Activated CD4-positive, alpha-beta T cell treated with anti-CD3 and anti-CD28 coated beads for 36 hours (primary cell): ENCODE data around the gene UBXN7. TPM values are rescaled to one million over a fixed set of nuclear protein-coding genes. Genes with fewer than 3 reads are reported as not detected.

Experiments
- ATAC-seq: fragments of 200-7000 bp; cut with Tn5 transposase; one replicate; pipeline ENCODE4 v1.10.0; 2021; ENCODE audit warnings: mild to moderate bottlenecking, moderate library complexity
- CTCF ChIA-PET: fragments of 350-600 bp; sonication (Branson Sonifier 250); formaldehyde crosslinking; loops from one replicate; lab custom pipeline; 2021; ENCODE audit warnings: antibody characterized with exemption; lab: Charles Lee
- POLR2A ChIA-PET: fragments of 350-600 bp; sonication (Branson Sonifier 250); formaldehyde crosslinking; loops from one replicate; lab custom pipeline; 2021; ENCODE audit warnings: antibody characterized with exemption, inconsistent platforms; lab: Charles Lee
- DNase-seq: peaks from one replicate; pipeline ENCODE4 v3.0.0-alpha.2; 2020
- H3K27ac Mint-ChIP-seq: one replicate; pipeline ENCODE4 v1.8.0; 2021; ENCODE audit warnings: mixed read lengths
- H3K27me3 Mint-ChIP-seq: one replicate; pipeline ENCODE4 v1.8.0; 2021; ENCODE audit warnings: mixed read lengths
- H3K36me3 Mint-ChIP-seq: one replicate; pipeline ENCODE4 v1.8.0; 2021; ENCODE audit warnings: low read depth, mixed read lengths
- H3K4me1 Mint-ChIP-seq: one replicate; pipeline ENCODE4 v1.8.0; 2021; ENCODE audit warnings: mixed read lengths
- H3K4me3 Mint-ChIP-seq: one replicate; pipeline ENCODE4 v1.8.0; 2021; ENCODE audit warnings: mild to moderate bottlenecking, moderate library complexity, mixed read lengths
- H3K9me3 Mint-ChIP-seq: one replicate; pipeline ENCODE4 v1.8.0; 2021; ENCODE audit warnings: low read depth, mixed read lengths
- intact Hi-C, 2 experiments: fragments of 100-400 bp; cut with DNase I in 1 of 2; cut with micrococcal nuclease in 1 of 2; formaldehyde crosslinking; loops; one replicate each; pipeline versions ENCODE4 v1.14.2 to v1.15.1; 2022 to 2024; cut with DNase I, micrococcal nuclease
- total RNA-seq, 2 experiments: library from RNA; stranded (reverse); gene quantifications; one replicate each; pipeline ENCODE4 v1.2.3, GENCODE V29; 2021

The UBXN7 gene
- total RNA-seq, 2 experiments from 2014 or later, result 67.2 to 102 TPM

GRCh38 chr3:196336319-196337145, 95.7 kb downstream of the UBXN7 start:
- peaks cover 7% of the 10 kb centered on the region for H3K4me1 Mint-ChIP-seq
- no peaks in the 10 kb centered on the region for H3K27me3 Mint-ChIP-seq
- DNase-seq (no peak), ATAC-seq (no peak)
- no peaks in the 10 kb centered on the region for H3K36me3 Mint-ChIP-seq
- POLR2A ChIA-PET, result no interaction called here
- no peak overlapping the region for H3K27ac Mint-ChIP-seq
- H3K4me3 Mint-ChIP-seq, result no peak overlapping the region
- CTCF ChIA-PET, result no interaction called here
- intact Hi-C loops, result no loop called here
- no peaks in the 10 kb centered on the region for H3K9me3 Mint-ChIP-seq

- no peak for ATAC-seq
- H3K36me3 Mint-ChIP-seq, result no peaks in the 10 kb centered on the region
- H3K27ac Mint-ChIP-seq, result no peak overlapping the region
- DNase-seq, result no peak
- peaks cover 4% of the 10 kb centered on the region for H3K4me1 Mint-ChIP-seq
- no peak overlapping the region for H3K4me3 Mint-ChIP-seq
- H3K27me3 Mint-ChIP-seq, result no peaks in the 10 kb centered on the region
- intact Hi-C loops, result no loop called here
- no peaks in the 10 kb centered on the region for H3K9me3 Mint-ChIP-seq
- ChIA-PET CTCF (no interaction called here), POLR2A (no interaction called here)
Observed at GRCh38 chr3:196335503-196335948, 96.7 kb downstream of the UBXN7 start.

- ChIA-PET POLR2A (no interaction called here), CTCF (no interaction called here)
- no peaks in the 10 kb centered on the region for H3K36me3 Mint-ChIP-seq
- no peaks in the 10 kb centered on the region for H3K4me1 Mint-ChIP-seq
- no peak overlapping the region for H3K27ac Mint-ChIP-seq
- no peaks in the 10 kb centered on the region for H3K9me3 Mint-ChIP-seq
- ATAC-seq, result no peak
- no peak overlapping the region for H3K4me3 Mint-ChIP-seq
- intact Hi-C loops, result no loop called here
- no peak for DNase-seq
- H3K27me3 Mint-ChIP-seq, result no peaks in the 10 kb centered on the region
Observed at GRCh38 chr3:196334982-196335381, 97.2 kb downstream of the UBXN7 start.

- ATAC-seq, result no peak
- Mint-ChIP-seq H3K36me3 (no peaks in the 10 kb centered on the region), H3K27ac (no peak overlapping the region), H3K9me3 (no peaks in the 10 kb centered on the region), H3K4me1 (no peaks in the 10 kb centered on the region), H3K27me3 (no peaks in the 10 kb centered on the region), H3K4me3 (no peak overlapping the region)
- intact Hi-C loops, result no loop called here
- ChIA-PET CTCF (interaction anchor here (0.6 kb wide), 1 partner anchor 110 kb away, joined by 3 read pairs; no protein-coding TSS in a partner anchor), POLR2A (no interaction called here)
- DNase-seq, result no peak
Observed at GRCh38 chr3:196332168-196332567, 100.1 kb downstream of the UBXN7 start.

GRCh38 chr3:196327405-196327804, 104.8 kb downstream of the UBXN7 start:
- CTCF ChIA-PET, result no interaction called here
- DNase-seq, result no peak
- H3K27me3 Mint-ChIP-seq, result no peaks in the 10 kb centered on the region
- intact Hi-C loops, result no loop called here
- no peak overlapping the region for H3K27ac Mint-ChIP-seq
- no peak for ATAC-seq
- H3K9me3 Mint-ChIP-seq, result no peaks in the 10 kb centered on the region
- POLR2A ChIA-PET, result no interaction called here
- H3K4me3 Mint-ChIP-seq, result no peak overlapping the region
- no peaks in the 10 kb centered on the region for H3K4me1 Mint-ChIP-seq
- H3K36me3 Mint-ChIP-seq, result no peaks in the 10 kb centered on the region

GRCh38 chr3:196326936-196327335, 105.3 kb downstream of the UBXN7 start:
- ATAC-seq (no peak), DNase-seq (no peak)
- intact Hi-C loops, result no loop called here
- Mint-ChIP-seq H3K9me3 (no peaks in the 10 kb centered on the region), H3K4me3 (no peak overlapping the region), H3K36me3 (no peaks in the 10 kb centered on the region), H3K27ac (no peak overlapping the region), H3K4me1 (no peaks in the 10 kb centered on the region), H3K27me3 (no peaks in the 10 kb centered on the region)
- ChIA-PET CTCF (interaction anchor here (0.5 kb wide), 1 partner anchor 140 kb away, joined by 4 read pairs; no protein-coding TSS in a partner anchor), POLR2A (no interaction called here)

GRCh38 chr3:196323691-196324090, 108.5 kb downstream of the UBXN7 start:
- no peak overlapping the region for H3K27ac Mint-ChIP-seq
- ChIA-PET CTCF (interaction anchor here (1.2 kb wide), 1 partner anchor 205 kb away, joined by 3 read pairs; no protein-coding TSS in a partner anchor), POLR2A (no interaction called here)
- no peak for DNase-seq
- no peaks in the 10 kb centered on the region for H3K9me3 Mint-ChIP-seq
- peaks cover 6% of the 10 kb centered on the region for H3K4me1 Mint-ChIP-seq
- ATAC-seq, result no peak
- H3K36me3 Mint-ChIP-seq, result no peaks in the 10 kb centered on the region
- no peak overlapping the region for H3K4me3 Mint-ChIP-seq
- intact Hi-C loops, result no loop called here
- no peaks in the 10 kb centered on the region for H3K27me3 Mint-ChIP-seq

- ATAC-seq (no peak), DNase-seq (no peak)
- POLR2A ChIA-PET, result no interaction called here
- H3K27me3 Mint-ChIP-seq, result no peaks in the 10 kb centered on the region
- H3K4me3 Mint-ChIP-seq, result no peak overlapping the region
- H3K27ac Mint-ChIP-seq, result no peak overlapping the region
- CTCF ChIA-PET, result no interaction called here
- intact Hi-C loops, result no loop called here
- H3K36me3 Mint-ChIP-seq, result no peaks in the 10 kb centered on the region
- H3K9me3 Mint-ChIP-seq, result no peaks in the 10 kb centered on the region
- peaks cover 6% of the 10 kb centered on the region for H3K4me1 Mint-ChIP-seq
Observed at GRCh38 chr3:196323016-196323415, 109.2 kb downstream of the UBXN7 start.

GRCh38 chr3:196321162-196321561, 111.1 kb downstream of the UBXN7 start:
- H3K27ac Mint-ChIP-seq, result no peak overlapping the region
- no peaks in the 10 kb centered on the region for H3K36me3 Mint-ChIP-seq
- intact Hi-C loops, result no loop called here
- POLR2A ChIA-PET, result interaction anchor here (0.6 kb wide), 1 partner anchor 151 kb away, joined by 3 read pairs; no protein-coding TSS in a partner anchor
- H3K27me3 Mint-ChIP-seq, result no peaks in the 10 kb centered on the region
- H3K4me1 Mint-ChIP-seq, result peaks cover 12% of the 10 kb centered on the region
- no peak for ATAC-seq
- H3K4me3 Mint-ChIP-seq, result no peak overlapping the region
- CTCF ChIA-PET, result no interaction called here
- no peak for DNase-seq
- no peaks in the 10 kb centered on the region for H3K9me3 Mint-ChIP-seq

GRCh38 chr3:196320137-196320536, 112.1 kb downstream of the UBXN7 start:
- intact Hi-C loops, result no loop called here
- DNase-seq (no peak), ATAC-seq (no peak)
- POLR2A ChIA-PET, result interaction anchor here (0.7 kb wide), 1 partner anchor 622 kb away, joined by 5 read pairs; no protein-coding TSS in a partner anchor
- H3K4me3 Mint-ChIP-seq, result no peak overlapping the region
- no peaks in the 10 kb centered on the region for H3K27me3 Mint-ChIP-seq
- CTCF ChIA-PET, result interaction anchor here (0.7 kb wide), 1 partner anchor 39 kb away, joined by 3 read pairs; no protein-coding TSS in a partner anchor
- peaks cover 12% of the 10 kb centered on the region for H3K4me1 Mint-ChIP-seq
- no peaks in the 10 kb centered on the region for H3K36me3 Mint-ChIP-seq
- H3K9me3 Mint-ChIP-seq, result no peaks in the 10 kb centered on the region
- H3K27ac Mint-ChIP-seq, result no peak overlapping the region

GRCh38 chr3:196317687-196318467, 114.3 kb downstream of the UBXN7 start, which contains the start of gene DYNLT2B:
Gene DYNLT2B, minus strand, starts transcription at chr3:196318240. Its CDS starts 88 bp downstream, at chr3:196318152.
- ChIA-PET POLR2A (interaction anchor here (1.0 to 1.3 kb wide), 3 partner anchors 184 to 211 kb away, joined by 3 to 4 read pairs (median 4); no protein-coding TSS in a partner anchor), CTCF (interaction anchor here (0.6 to 1.2 kb wide), 6 partner anchors 44 to 244 kb away, joined by 3 to 5 read pairs (median 4); partner anchors contain the start of gene UBXN7)
- H3K36me3 Mint-ChIP-seq, result no peaks in the 10 kb centered on the region
- peaks cover 12% of the 10 kb centered on the region for H3K4me1 Mint-ChIP-seq
- peak within 1 kb of the TSS; percentile 95 for H3K27ac Mint-ChIP-seq
- DNase-seq (peak; percentile 93), ATAC-seq (peak; percentile 92)
- H3K27me3 Mint-ChIP-seq, result no peaks in the 10 kb centered on the region
- H3K9me3 Mint-ChIP-seq, result no peaks in the 10 kb centered on the region
- intact Hi-C loops, result loop anchor here (1.0 to 5.0 kb wide), 11 partner anchors 31 to 411 kb away; partner anchors contain the start of genes UBXN7 (in 2 of the 2), FBXO45 (in 1 of the 2), PCYT1A (in 1 of the 2) and RNF168 (in 1 of the 2)
- peak within 1 kb of the TSS; percentile 91 for H3K4me3 Mint-ChIP-seq
